Ectodermal cell (in vitro differentiated cells): Measurements from ENCODE around the gene CROCC.
"Not testable (repeated sequence)": the region's sequence is repeated elsewhere in the genome, so short reads cannot be mapped to it uniquely, and the experiment has no call there.

Experiments
- H3K27ac ChIP-seq: 2 replicates; pipeline ENCODE4 v1.7.0; 2013; ENCODE audit warnings: mild to moderate bottlenecking, low read depth, low read length; ENCODE audit not compliant: insufficient read depth, poor library complexity, severe bottlenecking
- H3K27me3 ChIP-seq: 2 replicates; pipeline ENCODE4 v1.7.0; 2013; ENCODE audit warnings: mild to moderate bottlenecking, low read length; ENCODE audit not compliant: insufficient read depth, control insufficient read depth, poor library complexity, severe bottlenecking
- H3K36me3 ChIP-seq: one replicate; pipeline ENCODE4 v1.7.0; 2013; ENCODE audit warnings: low read length; ENCODE audit not compliant: control insufficient read depth, insufficient read depth
- H3K4me1 ChIP-seq: one replicate; pipeline ENCODE4 v1.7.0; 2013; ENCODE audit warnings: low read length; ENCODE audit not compliant: control insufficient read depth, insufficient read depth
- H3K4me3 ChIP-seq: 2 replicates; pipeline ENCODE4 v1.7.0; 2013; ENCODE audit warnings: low read depth, low read length, control low read depth; ENCODE audit not compliant: insufficient read depth
- H3K9me3 ChIP-seq: 2 replicates; pipeline ENCODE4 v1.7.0; 2013; ENCODE audit warnings: mild to moderate bottlenecking, low read length, moderate library complexity; ENCODE audit not compliant: control insufficient read depth
- WGBS, 2 experiments: methylation state at CpG; one replicate each; pipeline ENCODE4 v1.1.7; 2013; ENCODE audit warnings: missing lambda C conversion rate in 2 of 2; 5-methylcytosine and 5-hydroxymethylcytosine counted together

The CROCC gene

GRCh38 chr1:16945512-16945911, 23.8 kb downstream of the CROCC start:
- H3K4me3 ChIP-seq, H3K27me3 ChIP-seq, H3K27ac ChIP-seq, H3K9me3 ChIP-seq, H3K4me1 ChIP-seq: not testable (repeated sequence)
- WGBS, 2 experiments: 89 to 92% methylated on average over 1 of the region's 9 CpGs
- peaks cover 27% of the 10 kb centered on the region for H3K36me3 ChIP-seq

- peaks cover 25% of the 10 kb centered on the region for H3K36me3 ChIP-seq
- not testable (repeated sequence) for H3K4me1 ChIP-seq, H3K4me3 ChIP-seq, H3K9me3 ChIP-seq, H3K27ac ChIP-seq, H3K27me3 ChIP-seq
- 92 to 95% methylated on average over 13 of the region's 13 CpGs for WGBS, 2 experiments
Observed at GRCh38 chr1:16946185-16946584, 24.5 kb downstream of the CROCC start.

GRCh38 chr1:16946646-16947045, 24.9 kb downstream of the CROCC start:
- H3K4me1 ChIP-seq: no peaks in the 10 kb centered on the region
- H3K4me3 ChIP-seq: no peak overlapping the region
- no peaks in the 10 kb centered on the region for H3K27me3 ChIP-seq
- WGBS, 2 experiments: 93 to 94% methylated on average over 19 of the region's 19 CpGs
- H3K27ac ChIP-seq: peak overlapping the region; percentile 8
- H3K36me3 ChIP-seq: peaks cover 25% of the 10 kb centered on the region
- no peaks in the 10 kb centered on the region for H3K9me3 ChIP-seq

- not testable (repeated sequence) for H3K9me3 ChIP-seq, H3K27ac ChIP-seq, H3K4me3 ChIP-seq, H3K4me1 ChIP-seq, H3K27me3 ChIP-seq
- 95 to 96% methylated on average over 26 of the region's 26 CpGs for WGBS, 2 experiments
- peaks cover 16% of the 10 kb centered on the region for H3K36me3 ChIP-seq
Observed at GRCh38 chr1:16948282-16948891, 26.7 kb downstream of the CROCC start.

GRCh38 chr1:16949026-16949425, 27.3 kb downstream of the CROCC start:
- not testable (repeated sequence) for H3K4me3 ChIP-seq, H3K27ac ChIP-seq, H3K9me3 ChIP-seq, H3K4me1 ChIP-seq, H3K27me3 ChIP-seq
- peaks cover 10% of the 10 kb centered on the region for H3K36me3 ChIP-seq
- 95 to 96% methylated on average over 7 of the region's 7 CpGs for WGBS, 2 experiments

- H3K36me3 ChIP-seq: peaks cover 15% of the 10 kb centered on the region
- H3K27me3 ChIP-seq, H3K27ac ChIP-seq, H3K4me3 ChIP-seq, H3K9me3 ChIP-seq, H3K4me1 ChIP-seq: not testable (repeated sequence)
- 87 to 89% methylated on average over 4 of the region's 4 CpGs for WGBS, 2 experiments
Observed at GRCh38 chr1:16952376-16952775, 30.6 kb downstream of the CROCC start.

GRCh38 chr1:16954579-16954978, 32.8 kb downstream of the CROCC start:
- H3K9me3 ChIP-seq: no peaks in the 10 kb centered on the region
- 94 to 95% methylated on average over 18 of the region's 18 CpGs for WGBS, 2 experiments
- H3K36me3 ChIP-seq: peaks cover 14% of the 10 kb centered on the region
- H3K27ac ChIP-seq: no peak overlapping the region
- H3K4me1 ChIP-seq: no peaks in the 10 kb centered on the region
- no peaks in the 10 kb centered on the region for H3K27me3 ChIP-seq
- H3K4me3 ChIP-seq: no peak overlapping the region

GRCh38 chr1:16955186-16955585, 33.5 kb downstream of the CROCC start:
- Histone ChIP-seq H3K4me3 (no peak overlapping the region), H3K36me3 (peaks cover 14% of the 10 kb centered on the region), H3K27ac (no peak overlapping the region), H3K27me3 (no peaks in the 10 kb centered on the region), H3K9me3 (no peaks in the 10 kb centered on the region), H3K4me1 (no peaks in the 10 kb centered on the region)
- 96% methylated on average over 25 of the region's 25 CpGs for WGBS, 2 experiments

GRCh38 chr1:16956775-16957174, 35.0 kb downstream of the CROCC start:
- H3K36me3 ChIP-seq: peaks cover 14% of the 10 kb centered on the region
- no peaks in the 10 kb centered on the region for H3K4me1 ChIP-seq
- H3K27ac ChIP-seq: no peak overlapping the region
- H3K4me3 ChIP-seq: no peak overlapping the region
- WGBS, 2 experiments: 95 to 96% methylated on average over 8 of the region's 8 CpGs
- no peaks in the 10 kb centered on the region for H3K27me3 ChIP-seq
- H3K9me3 ChIP-seq: no peaks in the 10 kb centered on the region

GRCh38 chr1:16957731-16958130, 36.0 kb downstream of the CROCC start:
- H3K4me1 ChIP-seq: no peaks in the 10 kb centered on the region
- H3K4me3 ChIP-seq: no peak overlapping the region
- no peak overlapping the region for H3K27ac ChIP-seq
- no peaks in the 10 kb centered on the region for H3K9me3 ChIP-seq
- peaks cover 14% of the 10 kb centered on the region for H3K36me3 ChIP-seq
- no peaks in the 10 kb centered on the region for H3K27me3 ChIP-seq
- 96 to 98% methylated on average over 7 to 8 of the region's 8 CpGs for WGBS, 2 experiments

- Histone ChIP-seq H3K27ac (no peak overlapping the region), H3K4me3 (no peak overlapping the region), H3K4me1 (no peaks in the 10 kb centered on the region), H3K36me3 (peaks cover 14% of the 10 kb centered on the region), H3K27me3 (no peaks in the 10 kb centered on the region), H3K9me3 (no peaks in the 10 kb centered on the region)
- 96 to 98% methylated on average over 12 of the region's 12 CpGs for WGBS, 2 experiments
Observed at GRCh38 chr1:16958475-16958874, 36.7 kb downstream of the CROCC start.
